ENCODE results near the gene TMEM233. TPM values are rescaled to one million over a fixed set of nuclear protein-coding genes. Genes with fewer than 3 reads are reported as not detected.
"Not testable (repeated sequence)": the region's sequence is repeated elsewhere in the genome, so short reads cannot be mapped to it uniquely, and the experiment has no call there.

TMEM233 gene
- total RNA-seq, 2 donors from 2014 or later, result 0.10 to 0.13 TPM

- H3K27ac ChIP-seq, result no peak overlapping the region
- no peaks in the 10 kb centered on the region for H3K36me3 ChIP-seq
- no peaks in the 10 kb centered on the region for H3K9me3 ChIP-seq
- DNase-seq, result no peak
- TF ChIP-seq CTCF (IDR thresholded peaks at IDR 0.05), result no peak
- no peaks in the 10 kb centered on the region for H3K27me3 ChIP-seq
- intact Hi-C loops (cut with DNase I), result no loop called here
- H3K4me1 ChIP-seq, result no peaks in the 10 kb centered on the region
- H3K9ac ChIP-seq (ENCODE audit: low read depth in 2 of 2, low read length in 2 of 2), result no peak overlapping the region
- H3K4me3 ChIP-seq, result no peak overlapping the region
Observed at GRCh38 chr12:119609358-119609757, 15.8 kb downstream of the TMEM233 start.

- H3K9me3 ChIP-seq, result no peaks in the 10 kb centered on the region
- no peaks in the 10 kb centered on the region for H3K36me3 ChIP-seq
- no peak for DNase-seq
- intact Hi-C loops (cut with DNase I), result no loop called here
- TF ChIP-seq CTCF (IDR thresholded peaks at IDR 0.05), result no peak
- no peaks in the 10 kb centered on the region for H3K27me3 ChIP-seq
- no peaks in the 10 kb centered on the region for H3K4me1 ChIP-seq
- no peak overlapping the region for H3K27ac ChIP-seq
- H3K4me3 ChIP-seq, result no peak overlapping the region
- no peak overlapping the region for H3K9ac ChIP-seq (ENCODE audit: low read depth in 2 of 2, low read length in 2 of 2)
Observed at GRCh38 chr12:119613319-119613936, 19.9 kb downstream of the TMEM233 start.

- DNase-seq, result no peak
- intact Hi-C loops (cut with DNase I), result no loop called here
- Histone ChIP-seq H3K4me3 (no peak overlapping the region), H3K9ac (ENCODE audit: low read depth in 2 of 2, low read length in 2 of 2) (no peak overlapping the region), H3K4me1 (no peaks in the 10 kb centered on the region), H3K27ac (no peak overlapping the region), H3K27me3 (no peaks in the 10 kb centered on the region), H3K9me3 (no peaks in the 10 kb centered on the region), H3K36me3 (no peaks in the 10 kb centered on the region)
- no peak for TF ChIP-seq CTCF (IDR thresholded peaks at IDR 0.05)
Observed at GRCh38 chr12:119614705-119615104, 21.1 kb downstream of the TMEM233 start.

- Histone ChIP-seq H3K9ac (ENCODE audit: low read depth in 2 of 2, low read length in 2 of 2) (no peak overlapping the region), H3K4me3 (no peak overlapping the region), H3K4me1 (no peaks in the 10 kb centered on the region), H3K36me3 (no peaks in the 10 kb centered on the region), H3K9me3 (no peaks in the 10 kb centered on the region), H3K27ac (no peak overlapping the region), H3K27me3 (no peaks in the 10 kb centered on the region)
- intact Hi-C loops (cut with DNase I), result no loop called here
- no peak for TF ChIP-seq CTCF (IDR thresholded peaks at IDR 0.05)
- DNase-seq, result no peak
Observed at GRCh38 chr12:119615518-119616475, 22.2 kb downstream of the TMEM233 start.

- DNase-seq; H3K4me3 ChIP-seq; H3K9me3 ChIP-seq; H3K9ac ChIP-seq (ENCODE audit: low read depth in 2 of 2, low read length in 2 of 2); intact Hi-C loops (cut with DNase I); H3K36me3 ChIP-seq; H3K27me3 ChIP-seq; H3K4me1 ChIP-seq; H3K27ac ChIP-seq: not testable (repeated sequence)
Observed at GRCh38 chr12:119618328-119618896, 24.8 kb downstream of the TMEM233 start.
